Stimulated activated CD4-positive, alpha-beta T cell treated with anti-CD3 and anti-CD28 coated beads, Interleukin-1b, Interleukin-23, amount 100 ng/mL, for 24 hours (primary cell): ENCODE results near the gene C16orf74.

Source experiments
- DNase-seq, 4 experiments: peaks; one replicate each; pipeline ENCODE4 v3.0.0-alpha.2; 2020; ENCODE audit warnings: low read depth in 4 of 4, low spot score in 1 of 4

Gene C16orf74

GRCh38 chr16:85675251-85675874 lies 75.5 kb downstream of the C16orf74 start:
- DNase-seq: no peak

- no peak for DNase-seq
These were observed 76.1 kb downstream of the C16orf74 start for GRCh38 chr16:85674828-85675227.

DNA sequence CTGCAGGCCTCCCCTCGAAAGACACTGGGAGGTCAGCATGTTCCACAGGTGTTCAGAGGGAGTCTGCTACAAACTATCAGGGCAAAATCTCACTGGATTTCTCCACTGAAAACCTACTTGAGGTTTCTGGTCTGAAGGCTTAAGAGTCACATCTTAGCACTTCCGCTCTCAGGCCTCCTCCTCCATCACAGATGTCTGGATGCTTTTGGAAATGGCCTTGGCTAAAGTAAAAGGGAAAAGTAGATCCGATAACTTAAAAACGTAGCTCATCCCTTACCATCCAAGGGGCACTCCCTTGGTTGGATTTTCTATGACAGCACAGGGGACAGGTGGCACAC lies 76.5 kb downstream of the C16orf74 start:
- DNase-seq: no peak

DNA sequence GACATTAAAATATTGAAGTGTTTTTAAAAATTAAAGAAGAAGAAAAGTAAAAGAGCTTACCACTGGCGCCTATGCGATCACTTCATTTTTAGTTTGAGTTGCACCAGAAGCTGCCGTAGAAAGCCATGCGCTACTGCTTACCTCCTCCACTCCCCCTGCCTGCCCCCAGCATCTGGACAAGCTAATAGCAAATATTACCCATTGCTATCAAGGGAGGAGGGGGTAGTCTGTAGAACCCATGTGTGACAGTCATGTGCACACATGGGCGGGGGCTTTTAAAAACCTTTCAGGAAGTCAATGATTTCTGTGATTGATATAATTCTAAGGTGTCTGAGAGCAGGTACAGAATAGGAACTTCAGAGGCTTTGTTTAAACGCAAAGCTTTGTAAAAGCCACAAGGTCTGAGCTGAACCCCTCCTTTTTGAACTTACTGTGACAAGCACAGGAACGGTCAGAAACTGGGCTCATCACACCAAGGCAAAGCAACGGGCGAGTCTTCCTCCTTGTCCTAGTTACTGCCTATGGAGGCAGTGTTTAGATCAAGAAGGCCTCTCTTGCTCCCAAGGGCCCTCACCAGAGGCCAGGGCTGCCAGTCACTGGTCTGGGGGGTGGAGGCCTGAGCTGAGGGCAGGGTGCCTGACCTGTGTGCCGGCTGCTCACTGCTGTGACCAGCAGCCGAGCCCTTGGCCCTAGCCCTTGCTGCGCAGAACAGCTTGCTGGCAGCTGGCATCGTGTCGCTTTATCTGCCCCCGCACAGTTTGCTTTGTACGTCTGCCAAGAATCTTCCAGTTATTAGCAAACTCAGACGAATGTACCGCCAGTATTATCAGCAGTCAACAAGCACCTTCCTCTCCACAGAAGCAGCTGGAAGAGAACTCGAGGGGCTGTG lies 77.1 kb downstream of the C16orf74 start:
- no peak for DNase-seq

GRCh38 chr16:85670840-85671239 lies 80.1 kb downstream of the C16orf74 start:
- no peak for DNase-seq

- no peak for DNase-seq
These were observed 82.0 kb downstream of the C16orf74 start for GRCh38 chr16:85668676-85669424.

DNA sequence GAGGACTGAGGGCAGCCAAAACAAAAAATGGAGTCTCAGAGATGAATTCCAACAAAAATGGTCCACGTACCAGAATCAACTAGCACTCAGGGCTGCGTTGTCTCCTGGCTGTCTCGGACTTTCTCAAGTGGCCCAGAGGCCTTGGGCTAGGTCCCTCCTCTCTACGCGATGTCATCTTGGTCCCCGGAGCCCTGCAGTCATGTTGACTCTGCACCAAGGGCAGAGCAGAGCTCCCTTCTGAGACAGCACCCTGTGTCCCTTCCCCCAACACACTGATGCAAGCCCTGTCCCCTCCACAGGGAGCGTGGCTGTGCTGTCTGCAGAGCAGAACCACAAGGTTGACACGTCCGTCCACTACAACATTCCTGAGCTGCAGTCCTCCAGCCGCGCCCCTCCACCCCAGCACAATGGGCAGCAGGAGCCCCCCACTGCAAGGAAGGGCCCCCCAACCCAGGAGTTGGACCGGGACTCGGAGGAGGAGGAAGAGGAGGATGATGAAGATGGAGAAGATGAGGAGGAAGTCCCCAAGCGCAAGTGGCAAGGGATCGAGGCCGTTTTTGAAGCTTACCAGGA lies 83.0 kb downstream of the C16orf74 start:
- DNase-seq: no peak

- DNase-seq: no peak
These were observed 83.6 kb downstream of the C16orf74 start for GRCh38 chr16:85667261-85667660.

- no peak for DNase-seq
These were observed 85.0 kb downstream of the C16orf74 start for GRCh38 chr16:85665929-85666328.

- no peak for DNase-seq
These were observed 85.5 kb downstream of the C16orf74 start for GRCh38 chr16:85665373-85665740.

DNA sequence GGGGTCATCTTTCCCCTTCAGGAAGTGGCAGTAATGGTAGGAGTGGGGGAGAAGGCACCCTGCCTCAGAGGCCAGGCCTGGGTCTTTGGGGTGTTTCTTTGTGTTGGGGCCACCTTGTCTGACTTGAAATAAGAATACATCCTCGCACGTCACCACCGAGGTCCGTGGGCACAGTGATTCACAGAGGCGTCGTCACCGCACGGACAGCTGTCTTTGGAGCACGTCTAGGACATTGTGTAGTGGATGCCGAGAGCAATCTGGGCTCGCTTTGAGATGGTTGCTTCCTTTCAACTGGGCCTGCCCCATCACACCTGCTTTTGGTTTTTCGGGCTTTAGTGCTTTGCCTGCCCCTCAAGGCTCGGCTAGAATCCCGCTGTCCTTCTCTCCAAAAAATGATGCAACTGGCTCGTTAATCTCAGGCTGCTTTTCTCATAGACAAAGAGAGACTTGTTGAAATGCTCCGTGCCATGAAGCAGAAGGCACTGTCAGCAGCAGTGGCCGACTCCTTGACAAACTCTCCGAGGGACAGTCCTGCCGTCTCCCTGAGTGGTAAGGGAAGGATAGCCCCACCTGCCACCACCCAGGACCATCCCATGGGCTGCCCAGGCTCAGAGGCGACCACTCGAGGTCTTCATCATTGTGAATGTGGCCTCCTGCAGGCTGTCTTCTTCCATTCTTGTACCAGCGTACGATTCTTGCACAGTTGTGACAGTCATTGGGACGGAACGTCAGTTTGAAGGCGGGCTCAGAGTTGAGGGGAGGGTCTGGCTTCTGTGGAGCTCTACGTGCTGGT lies 86.1 kb downstream of the C16orf74 start:
- DNase-seq: no peak

GRCh38 chr16:85663891-85664321 lies 87.0 kb downstream of the C16orf74 start:
- DNase-seq: no peak

DNA sequence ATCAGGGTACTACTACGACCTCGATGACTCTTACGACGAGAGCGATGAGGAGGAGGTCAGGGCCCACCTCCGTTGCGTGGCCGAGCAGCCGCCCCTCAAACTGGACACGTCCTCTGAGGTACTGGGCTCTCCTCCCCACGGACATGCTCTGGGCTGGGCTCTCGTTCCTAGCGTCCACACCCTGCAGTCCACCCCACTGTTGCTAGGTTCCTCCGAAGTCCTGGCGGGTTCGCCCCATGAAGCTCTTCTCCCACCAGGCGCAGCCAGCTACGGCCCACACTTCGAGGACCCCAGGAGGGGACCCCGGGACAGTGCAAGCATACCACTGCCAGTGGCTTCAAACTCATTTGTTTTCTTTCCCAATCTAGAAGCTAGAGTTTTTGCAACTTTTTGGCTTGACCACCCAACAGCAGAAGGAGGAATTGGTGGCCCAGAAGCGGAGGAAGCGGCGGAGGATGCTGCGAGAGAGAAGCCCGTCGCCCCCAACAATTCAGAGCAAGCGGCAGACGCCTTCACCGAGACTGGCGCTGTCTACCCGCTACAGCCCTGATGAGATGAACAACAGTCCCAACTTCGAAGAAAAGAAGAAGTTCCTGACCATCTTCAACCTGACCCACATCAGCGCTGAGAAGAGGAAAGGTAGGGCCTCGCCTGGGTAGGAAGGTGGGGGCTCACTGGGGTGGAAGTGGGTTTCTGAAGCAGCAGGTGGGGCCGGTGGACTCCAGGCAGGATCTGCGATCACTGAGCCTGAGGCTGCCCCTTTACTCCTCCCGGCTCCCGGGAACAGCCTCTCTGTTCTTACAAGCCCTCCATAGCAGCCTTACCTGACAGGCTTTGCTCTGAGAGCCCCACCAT lies 87.7 kb downstream of the C16orf74 start:
- DNase-seq: no peak

DNA sequence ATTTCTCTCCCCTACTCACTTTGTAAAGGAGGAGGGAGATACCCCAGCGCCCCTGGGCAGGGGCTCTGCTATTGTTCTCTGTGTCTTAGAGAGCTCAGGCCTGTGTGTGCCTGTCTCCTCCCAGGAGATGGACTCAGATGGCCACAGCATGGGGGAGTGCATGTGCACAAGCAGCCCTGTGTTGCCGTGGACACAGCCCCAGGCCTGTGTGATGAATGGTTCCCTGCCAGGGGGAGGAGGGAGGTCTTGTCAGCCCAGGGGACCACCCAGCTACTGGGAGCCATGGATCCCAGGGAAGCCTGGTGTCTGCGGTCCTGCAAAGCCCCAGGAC lies 88.4 kb downstream of the C16orf74 start:
- no peak for DNase-seq

DNA sequence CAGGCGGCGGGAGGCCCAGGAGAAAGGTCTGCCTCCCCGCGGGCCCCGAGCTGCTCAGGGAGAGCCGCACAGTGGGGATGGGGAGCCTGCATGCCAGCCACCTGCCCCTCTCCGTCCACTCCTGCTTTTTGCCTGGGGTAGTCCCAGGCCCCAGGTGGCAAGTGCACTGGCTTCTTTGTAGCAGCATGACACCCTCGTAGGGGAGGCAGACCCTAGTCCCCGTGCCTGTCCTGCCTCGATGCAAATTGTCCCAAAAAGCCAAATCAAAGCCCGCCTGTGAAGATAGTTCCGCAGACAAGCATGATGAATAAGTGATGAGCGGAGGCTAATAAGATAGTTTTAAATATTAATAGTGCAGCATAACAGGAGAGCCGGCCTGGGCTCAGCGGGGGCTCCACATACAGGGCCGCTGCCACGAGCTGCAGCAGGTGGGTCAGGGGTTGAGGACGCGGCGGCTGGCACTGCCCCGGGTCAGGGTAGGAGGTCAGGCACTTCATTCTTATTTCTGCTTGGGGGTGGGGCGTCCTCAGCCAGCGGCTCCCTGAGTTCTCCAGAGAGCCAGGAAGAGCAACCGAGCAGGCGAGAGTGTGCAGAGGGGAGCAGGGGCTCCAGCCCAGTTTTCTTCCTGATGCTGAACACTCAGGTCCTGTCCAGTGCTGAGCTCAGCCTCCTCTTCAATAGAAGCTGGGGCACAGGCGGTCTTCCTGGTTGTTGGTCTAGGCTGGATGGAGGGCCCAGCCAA lies 89.0 kb downstream of the C16orf74 start:
- no peak for DNase-seq

GRCh38 chr16:85660843-85661739 lies 89.8 kb downstream of the C16orf74 start:
- no peak for DNase-seq

GRCh38 chr16:85659805-85660511 lies 90.9 kb downstream of the C16orf74 start:
- DNase-seq: peak; percentile 16 to 61 (median 42)

GRCh38 chr16:85659336-85659735 lies 91.6 kb downstream of the C16orf74 start:
- no peak for DNase-seq
